Mesothelial cell of epicardium (in vitro differentiated cells): ENCODE data around the gene NAIF1. TPM values are rescaled to one million over a fixed set of nuclear protein-coding genes. Genes with fewer than 3 reads are reported as not detected.

Experiments
- DNase-seq, 2 experiments: peaks; one replicate each; pipeline ENCODE4 v3.0.0; 2021; ENCODE audit warnings: low spot score in 2 of 2; ENCODE audit not compliant: unreplicated experiment in 2 of 2
- H3K27ac Mint-ChIP-seq: 2 replicates; pipeline ENCODE4 v1.8.0; 2021; ENCODE audit warnings: mixed read lengths
- H3K27me3 Mint-ChIP-seq: 2 replicates; pipeline ENCODE4 v1.8.0; 2021; ENCODE audit warnings: low read depth, mixed read lengths
- H3K36me3 Mint-ChIP-seq: 2 replicates; pipeline ENCODE4 v1.8.0; 2021; ENCODE audit warnings: mixed read lengths
- H3K4me1 Mint-ChIP-seq: 2 replicates; pipeline ENCODE4 v1.8.0; 2021; ENCODE audit warnings: mixed read lengths
- H3K4me3 Mint-ChIP-seq: 2 replicates; pipeline ENCODE4 v1.8.0; 2021; ENCODE audit warnings: mild to moderate bottlenecking, moderate library complexity, mixed read lengths
- H3K9me3 Mint-ChIP-seq: 2 replicates; pipeline ENCODE4 v1.8.0; 2021; ENCODE audit warnings: mixed read lengths
- CTCF ChIP-seq: fragments of 200-600 bp; sonication (generic); IDR thresholded peaks from one replicate; pipeline ENCODE4 v1.5.0; 2021; ENCODE audit warnings: antibody characterized with exemption; ENCODE audit not compliant: unreplicated experiment
- total RNA-seq: library from RNA; stranded (reverse); gene quantifications from 3 replicates; pipeline ENCODE4 v1.2.1, GENCODE V29; 2021

The NAIF1 gene
- total RNA-seq, 1 donor from 2014 or later, result 9.2 TPM

GRCh38 chr9:128062846-128063831 lies 4.0 kb downstream of the NAIF1 start:
- no peak for DNase-seq
- no peaks in the 10 kb centered on the region for H3K9me3 Mint-ChIP-seq
- H3K4me3 Mint-ChIP-seq, result no peak overlapping the region
- H3K27ac Mint-ChIP-seq, result no peak overlapping the region
- H3K36me3 Mint-ChIP-seq, result peaks cover 14% of the 10 kb centered on the region
- peaks cover 12% of the 10 kb centered on the region for H3K4me1 Mint-ChIP-seq
- H3K27me3 Mint-ChIP-seq, result no peaks in the 10 kb centered on the region
- TF ChIP-seq CTCF, result no peak

- no peaks in the 10 kb centered on the region for H3K9me3 Mint-ChIP-seq
- H3K27me3 Mint-ChIP-seq, result no peaks in the 10 kb centered on the region
- DNase-seq, result no peak
- TF ChIP-seq CTCF, result no peak
- peaks cover 14% of the 10 kb centered on the region for H3K36me3 Mint-ChIP-seq
- H3K27ac Mint-ChIP-seq, result no peak overlapping the region
- peaks cover 14% of the 10 kb centered on the region for H3K4me1 Mint-ChIP-seq
- H3K4me3 Mint-ChIP-seq, result no peak overlapping the region
Measured at GRCh38 chr9:128062279-128062678, 4.8 kb downstream of the NAIF1 start.

GRCh38 chr9:128061275-128061960 lies 5.7 kb downstream of the NAIF1 start:
- Mint-ChIP-seq H3K27ac (no peak overlapping the region), H3K36me3 (peaks cover 14% of the 10 kb centered on the region), H3K4me1 (peaks cover 19% of the 10 kb centered on the region), H3K9me3 (no peaks in the 10 kb centered on the region), H3K27me3 (no peaks in the 10 kb centered on the region), H3K4me3 (no peak overlapping the region)
- TF ChIP-seq CTCF, result no peak
- DNase-seq, result no peak

GRCh38 chr9:128059365-128059983 lies 7.6 kb downstream of the NAIF1 start:
- TF ChIP-seq CTCF, result no peak
- DNase-seq, result no peak
- Mint-ChIP-seq H3K9me3 (no peaks in the 10 kb centered on the region), H3K4me1 (peaks cover 16% of the 10 kb centered on the region), H3K27ac (no peak overlapping the region), H3K4me3 (no peak overlapping the region), H3K36me3 (peaks cover 14% of the 10 kb centered on the region), H3K27me3 (no peaks in the 10 kb centered on the region)

- no peak overlapping the region for H3K4me3 Mint-ChIP-seq
- TF ChIP-seq CTCF, result no peak
- H3K9me3 Mint-ChIP-seq, result no peaks in the 10 kb centered on the region
- DNase-seq, result no peak
- H3K4me1 Mint-ChIP-seq, result peaks cover 20% of the 10 kb centered on the region
- peaks cover 8% of the 10 kb centered on the region for H3K36me3 Mint-ChIP-seq
- H3K27ac Mint-ChIP-seq, result no peak overlapping the region
- H3K27me3 Mint-ChIP-seq, result no peaks in the 10 kb centered on the region
Measured at GRCh38 chr9:128057724-128058409, 9.3 kb downstream of the NAIF1 start.
